Stomach (tissue), 9 donors: ENCODE results near the gene RSPH6A. TPM values are rescaled to one million over a fixed set of nuclear protein-coding genes. Genes with fewer than 3 reads are reported as not detected.

Source experiments
- DNase-seq, 2 donors: peaks; one replicate each; pipeline versions ENCODE4 v3.0.0 to v3.0.0-alpha.2; 2013 to 2019
- H3K27ac ChIP-seq, 5 donors: fragments of 200-600 bp in 4 of 5; sonication (generic) in 4 of 5; one replicate each; pipeline ENCODE4 v1.5.1; 2013 to 2019; ENCODE audit warnings: mild to moderate bottlenecking in 1 of 5, moderate library complexity in 1 of 5
- H3K27me3 ChIP-seq, 3 donors: fragments of 200-600 bp; sonication (generic); one replicate each; pipeline ENCODE4 v1.5.1; 2017 to 2019; ENCODE audit warnings: mixed run types in 1 of 3
- H3K36me3 ChIP-seq, 4 donors: fragments of 200-600 bp; sonication (generic); 1 replicate in 3 of 4; 2 replicates in 1 of 4; pipeline ENCODE4 v1.5.1; 2016 to 2019
- H3K4me1 ChIP-seq, 4 donors: fragments of 200-600 bp; sonication (generic); one replicate each; pipeline ENCODE4 v1.5.1; 2016 to 2019
- H3K4me3 ChIP-seq, 4 donors: fragments of 200-600 bp; sonication (generic) in 3 of 4; one replicate each; pipeline ENCODE4 v1.5.1; 2016 to 2019; ENCODE audit warnings: mild to moderate bottlenecking in 1 of 4
- H3K9me3 ChIP-seq, 4 donors: fragments of 200-600 bp; sonication (generic); one replicate each; pipeline ENCODE4 v1.5.1; 2016 to 2019
- CTCF ChIP-seq, 7 experiments: fragments of 450-650 bp in 4 of 7; fragments of 200-600 bp in 3 of 7; sonication (generic) in 3 of 7; IDR thresholded peaks; one replicate each; pipeline ENCODE4 v1.5.1; 2016 to 2019; ENCODE audit warnings: antibody characterized with exemption in 7 of 7, control low read depth in 2 of 7, mild to moderate bottlenecking in 1 of 7
- EP300 ChIP-seq: sonication (generic); formaldehyde crosslinking; IDR thresholded peaks from one replicate; pipeline ENCODE4 v1.6.1; 2017; ENCODE audit warnings: antibody characterized with exemption
- POLR2A ChIP-seq, 4 donors: fragments of 450-650 bp; IDR thresholded peaks; one replicate each; pipeline ENCODE4 v1.6.1; 2016; ENCODE audit warnings: antibody characterized with exemption in 4 of 4, control low read depth in 2 of 4, mild to moderate bottlenecking in 1 of 4, moderate library complexity in 1 of 4
- POLR2AphosphoS5 ChIP-seq, 3 donors: sonication (generic); formaldehyde crosslinking; IDR thresholded peaks; one replicate each; pipeline ENCODE4 v1.6.1; 2016; ENCODE audit warnings: antibody characterized with exemption in 3 of 3
- WGBS, 5 donors: extraction: QIAGEN DNeasy Blood & Tissue Kit in 3 of 5; methylation state at CpG; one replicate each; pipeline versions ENCODE4 v1.1.5 to v1.1.7; 2013 to 2018; 5-methylcytosine and 5-hydroxymethylcytosine counted together
- intact Hi-C: fragments of 100-400 bp; cut with DNase I; formaldehyde crosslinking; loops from one replicate; pipeline ENCODE4 v1.15.1; 2023; ENCODE audit warnings: low total_unique reads
- polyA plus RNA-seq, 3 donors: library from polyadenylated mRNA; stranded (reverse); fragments of 200-250 nt; gene quantifications; one replicate each; pipeline ENCODE4 v1.2.3, GENCODE V29; 2013
- total RNA-seq, 5 donors: library from RNA; depleted of rRNA; stranded (reverse); fragments of >200 nt; gene quantifications; one replicate each; pipeline versions ENCODE4 v1.1.0 to v1.2.3, GENCODE V29; 2014 to 2016
- donor health status: healthy with polysubstance abuse.
- donor health status: Bipolar disorder and iron deficiency.
- donor health status: healthy.

RSPH6A gene
- total and polyA plus RNA-seq, 8 donors: 0.37 to 5.8 (median 1.4) TPM; not detected in 5

GRCh38 chr19:45822716-45823115 is 7.6 kb upstream of the RSPH6A start:
- Histone ChIP-seq H3K9me3 (no peaks in the 10 kb centered on the region), H3K27me3 (no peaks in the 10 kb centered on the region), H3K27ac (no peak overlapping the region), H3K36me3 (peaks cover 49 to 97% (median 88%) of the 10 kb centered on the region in 4 donors), H3K4me1 (peaks cover 0 to 21% (median 15%) of the 10 kb centered on the region in 4 donors), H3K4me3 (no peak overlapping the region)
- TF ChIP-seq POLR2AphosphoS5 (IDR thresholded peaks at IDR 0.05) (no peak), EP300 (no peak), POLR2A (IDR thresholded peaks at IDR 0.05) (no peak), CTCF (IDR thresholded peaks at IDR 0.05) (no peak)
- 90 to 100% (median 94%) methylated on average over 4 to 5 of the region's 5 CpGs for WGBS, 5 donors
- DNase-seq: no peak
- intact Hi-C loops: no loop called here

GRCh38 chr19:45821570-45821969 is 6.5 kb upstream of the RSPH6A start:
- no peak for DNase-seq
- H3K9me3 ChIP-seq: no peaks in the 10 kb centered on the region
- no peaks in the 10 kb centered on the region for H3K27me3 ChIP-seq
- 79 to 90% (median 90%) methylated on average over 10 of the region's 10 CpGs for WGBS, 5 donors
- TF ChIP-seq POLR2A (IDR thresholded peaks at IDR 0.05): no peak
- no peak for TF ChIP-seq CTCF (IDR thresholded peaks at IDR 0.05)
- TF ChIP-seq EP300: no peak
- peaks cover 39 to 88% (median 78%) of the 10 kb centered on the region in 4 donors for H3K36me3 ChIP-seq
- H3K4me1 ChIP-seq: peaks cover 0 to 24% (median 18%) of the 10 kb centered on the region in 4 donors
- intact Hi-C loops: no loop called here
- no peak overlapping the region for H3K27ac ChIP-seq
- H3K4me3 ChIP-seq: no peak overlapping the region

- H3K4me1 ChIP-seq: peaks cover 0 to 29% (median 18%) of the 10 kb centered on the region in 4 donors
- no peak overlapping the region for H3K4me3 ChIP-seq
- DNase-seq: peak in 1 of 2 donors; percentile 6
- peaks cover 36 to 84% (median 73%) of the 10 kb centered on the region in 4 donors for H3K36me3 ChIP-seq
- H3K27ac ChIP-seq: no peak overlapping the region
- 65 to 81% (median 78%) methylated on average over 8 of the region's 8 CpGs for WGBS, 5 donors
- no peaks in the 10 kb centered on the region for H3K9me3 ChIP-seq
- intact Hi-C loops: no loop called here
- peaks cover 0 to under 1% (median 0%) of the 10 kb centered on the region in 3 donors for H3K27me3 ChIP-seq
- TF ChIP-seq POLR2A (IDR thresholded peaks at IDR 0.05): no peak
- TF ChIP-seq EP300: no peak
- TF ChIP-seq CTCF (IDR thresholded peaks at IDR 0.05): no peak
- TF ChIP-seq POLR2AphosphoS5 (IDR thresholded peaks at IDR 0.05): no peak
Observed at GRCh38 chr19:45821103-45821521, 6.0 kb upstream of the RSPH6A start.

GRCh38 chr19:45820413-45821102 is 5.5 kb upstream of the RSPH6A start:
- 68 to 79% (median 74%) methylated on average over 12 to 20 of the region's 20 CpGs for WGBS, 5 donors
- H3K27me3 ChIP-seq: peaks cover 0 to 6% (median 0%) of the 10 kb centered on the region in 3 donors
- TF ChIP-seq POLR2AphosphoS5 (IDR thresholded peaks at IDR 0.05): no peak
- TF ChIP-seq POLR2A (IDR thresholded peaks at IDR 0.05): no peak
- no peak for TF ChIP-seq EP300
- no peak for TF ChIP-seq CTCF (IDR thresholded peaks at IDR 0.05)
- no peak overlapping the region for H3K27ac ChIP-seq
- peaks cover 5 to 34% (median 21%) of the 10 kb centered on the region in 4 donors for H3K4me1 ChIP-seq
- no peak for DNase-seq
- no peaks in the 10 kb centered on the region for H3K9me3 ChIP-seq
- intact Hi-C loops: no loop called here
- no peak overlapping the region for H3K4me3 ChIP-seq
- peaks cover 30 to 82% (median 68%) of the 10 kb centered on the region in 4 donors for H3K36me3 ChIP-seq
